UCSD-AML1 (cell line): ENCODE data around the gene KRT38.
"Not testable (repeated sequence)": the region's sequence is repeated elsewhere in the genome, so short reads cannot be mapped to it uniquely, and the experiment has no call there.

Experiments used
- DNase-seq: peaks from one replicate; lab custom pipeline; 2025; ENCODE audit not compliant: unreplicated experiment; lab: John Stamatoyannopoulos, UW

Gene KRT38

DNA sequence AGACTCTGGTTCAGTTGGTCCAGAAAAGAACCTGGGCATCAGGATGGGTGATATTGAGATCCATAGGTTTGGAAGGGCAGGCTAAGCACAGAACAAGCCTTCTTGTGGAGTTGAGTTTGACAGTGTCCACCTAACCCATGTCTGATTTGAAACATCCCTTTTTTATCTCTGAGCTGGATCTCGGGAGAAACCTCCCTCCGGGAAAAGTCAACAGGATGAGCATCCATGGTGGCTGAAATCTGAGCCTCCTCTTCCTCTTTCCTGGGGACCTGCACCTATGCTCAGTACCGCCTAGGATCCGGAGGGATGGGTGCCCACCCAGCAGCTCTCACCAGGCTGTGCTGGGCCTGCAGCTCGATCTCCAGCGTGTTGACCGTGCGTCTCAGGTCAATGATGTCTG lies 23.0 kb upstream of the KRT38 start:
- no peak for DNase-seq

DNA sequence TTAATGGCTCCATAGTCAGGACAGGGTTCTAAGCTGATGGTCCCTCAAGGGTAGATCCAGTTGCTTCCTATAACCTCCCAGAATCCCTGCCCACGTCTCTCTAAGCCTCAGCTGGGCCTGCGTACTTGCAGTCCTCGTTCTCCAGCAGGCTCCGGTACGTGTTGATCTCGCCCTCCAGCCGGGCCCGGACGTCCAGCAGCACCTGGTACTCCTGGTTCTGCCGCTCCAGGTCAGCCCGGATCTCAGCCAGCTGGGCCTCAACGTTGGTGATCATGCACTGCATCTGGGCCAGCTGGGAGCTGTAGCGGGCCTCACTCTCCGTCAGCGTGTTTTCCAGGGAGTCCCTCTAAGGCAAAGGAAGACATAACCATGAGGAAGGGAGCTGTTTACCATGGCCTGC lies 21.9 kb upstream of the KRT38 start:
- DNase-seq = no peak

DNA sequence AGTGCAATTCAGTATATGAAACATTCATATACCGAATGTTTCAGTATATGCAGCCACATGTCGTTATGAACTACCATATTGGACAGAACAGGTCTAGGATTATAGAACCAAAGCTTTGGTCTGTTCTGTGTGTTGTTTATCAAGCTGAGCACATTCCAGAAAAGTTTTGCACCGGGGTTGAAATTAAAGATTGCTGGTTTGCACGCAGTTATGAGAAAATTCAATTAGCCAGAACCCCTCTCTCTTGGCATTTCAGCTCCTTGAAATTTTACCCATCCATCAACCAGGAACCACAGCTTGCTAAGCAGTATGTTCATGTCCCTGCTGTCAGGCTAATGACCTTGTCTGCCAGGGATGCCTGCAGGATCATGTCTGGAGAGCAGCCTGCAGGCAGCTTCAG lies 16.9 kb upstream of the KRT38 start:
- DNase-seq = no peak

DNA sequence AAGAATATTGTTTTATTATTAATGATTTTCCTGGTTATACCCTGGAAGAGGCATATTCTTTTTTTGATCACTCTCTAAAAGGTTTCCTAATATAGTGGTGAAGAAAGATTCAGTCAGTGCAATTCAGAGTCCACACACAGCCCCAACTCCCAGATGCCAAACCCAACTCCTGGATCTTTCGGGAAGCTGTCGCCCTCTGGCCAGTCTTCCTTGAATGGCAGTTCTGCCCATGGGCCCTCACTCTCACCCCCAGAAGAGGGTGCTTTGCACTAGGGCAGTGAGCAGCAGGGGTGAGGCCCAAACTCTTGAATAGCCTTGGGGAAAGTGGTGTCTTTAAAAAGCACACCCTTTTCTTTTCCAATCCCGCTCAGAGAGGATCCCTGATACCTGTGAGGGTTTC lies 15.4 kb upstream of the KRT38 start:
- DNase-seq = no peak

DNA sequence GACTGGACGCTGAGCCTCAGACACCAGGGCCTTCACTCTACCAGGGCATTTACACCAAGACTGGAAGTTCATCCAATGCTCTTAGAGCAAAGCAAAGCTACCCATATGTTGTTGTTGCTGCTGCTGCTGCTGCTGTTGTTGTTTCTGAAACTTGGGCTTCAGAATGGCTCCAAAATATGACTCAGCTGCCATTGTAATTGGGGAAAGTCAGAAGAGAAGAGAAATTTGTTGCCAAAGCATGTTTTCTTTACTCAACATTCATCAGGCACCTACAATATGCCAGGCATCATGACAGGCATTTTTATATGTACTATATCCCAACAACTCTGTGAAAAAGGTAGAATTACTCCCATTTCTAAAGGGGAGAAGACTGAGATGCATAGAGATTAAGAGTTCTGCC lies 14.5 kb upstream of the KRT38 start:
- DNase-seq = no peak

DNA sequence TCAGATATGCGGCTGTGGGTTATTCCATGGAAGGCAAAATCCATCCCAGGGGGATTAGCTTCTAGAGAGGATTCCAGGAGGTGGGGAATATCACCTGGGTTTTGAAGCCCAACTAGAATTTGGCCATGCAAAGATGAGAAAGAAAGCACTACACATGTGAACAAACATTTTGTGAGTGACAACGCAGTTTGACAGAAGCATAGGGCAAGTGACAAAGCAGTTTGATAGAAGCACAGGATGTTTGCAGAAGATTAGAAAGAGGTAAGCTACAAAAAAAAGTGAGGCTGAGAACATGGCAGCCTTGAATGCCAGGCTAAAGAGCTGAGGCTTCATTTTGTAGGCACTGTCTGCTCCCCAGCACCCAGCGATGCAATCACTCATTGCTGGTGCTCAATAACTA lies 12.3 kb upstream of the KRT38 start:
- no peak for DNase-seq

DNA sequence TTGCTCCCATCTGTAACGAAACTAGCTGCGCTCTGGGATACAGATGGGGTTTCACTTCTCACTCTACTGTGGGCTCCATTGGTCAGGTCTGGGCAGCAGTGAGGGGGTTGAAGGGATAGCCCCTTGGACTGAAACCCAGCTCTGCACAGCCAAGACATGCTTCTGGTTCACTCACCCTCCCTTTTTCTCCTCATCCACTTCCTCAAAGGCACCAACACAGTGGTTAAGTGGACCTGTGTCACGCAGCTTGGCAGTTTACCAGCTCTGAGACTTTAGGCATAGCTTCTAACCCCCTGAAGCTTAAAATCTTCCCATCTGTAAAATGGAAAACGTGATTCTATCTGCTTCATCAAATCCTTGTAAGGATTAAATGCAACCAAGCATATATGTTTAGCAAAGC lies 11.5 kb upstream of the KRT38 start:
- no peak for DNase-seq

DNA sequence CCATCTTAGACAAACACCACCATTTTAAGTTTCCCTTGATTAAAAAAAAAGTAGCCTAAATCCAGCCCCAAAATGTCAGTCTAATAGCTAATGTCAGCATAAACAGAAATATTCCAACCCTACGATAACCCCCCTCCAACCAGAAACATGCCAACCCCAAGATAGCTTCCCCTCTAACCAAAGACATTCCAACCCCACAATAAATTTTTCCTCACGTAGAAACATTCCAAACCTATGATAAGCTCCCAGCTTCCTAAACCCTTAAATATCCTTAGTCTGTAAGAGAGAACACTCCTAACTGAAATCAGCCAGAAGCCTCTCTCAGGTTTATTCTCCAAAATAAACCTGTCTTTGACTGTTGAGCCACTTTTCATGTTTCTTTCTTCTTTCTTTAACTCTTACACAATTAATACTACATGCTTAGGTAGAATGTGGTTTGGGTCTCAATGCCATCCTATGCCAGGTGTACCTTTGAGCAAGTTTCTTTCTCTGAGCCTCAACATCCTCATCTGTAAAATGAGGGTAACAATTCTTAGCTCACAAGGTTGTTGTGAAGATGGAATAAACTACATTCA lies 10.5 kb upstream of the KRT38 start:
- DNase-seq = no peak

DNA sequence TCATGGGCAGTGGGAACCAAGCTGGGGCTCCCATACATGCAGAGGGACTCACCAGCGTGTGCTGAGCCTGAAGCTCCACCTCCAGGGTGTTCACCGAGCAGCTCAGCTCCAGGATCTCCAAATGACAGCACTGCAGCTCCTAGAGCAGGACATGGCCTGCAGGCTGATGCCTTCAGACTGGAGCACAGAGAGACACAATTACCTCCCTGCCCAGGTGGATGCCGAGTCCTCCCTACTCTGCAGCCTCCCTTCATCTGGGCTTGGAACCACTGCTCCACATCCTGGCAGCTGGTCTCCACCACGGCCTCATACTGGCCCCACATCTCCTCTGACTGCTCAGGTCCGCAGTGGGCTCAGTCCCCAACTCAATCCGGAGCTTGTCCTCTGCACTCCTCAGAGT lies 8.2 kb upstream of the KRT38 start:
- DNase-seq = no peak

DNA sequence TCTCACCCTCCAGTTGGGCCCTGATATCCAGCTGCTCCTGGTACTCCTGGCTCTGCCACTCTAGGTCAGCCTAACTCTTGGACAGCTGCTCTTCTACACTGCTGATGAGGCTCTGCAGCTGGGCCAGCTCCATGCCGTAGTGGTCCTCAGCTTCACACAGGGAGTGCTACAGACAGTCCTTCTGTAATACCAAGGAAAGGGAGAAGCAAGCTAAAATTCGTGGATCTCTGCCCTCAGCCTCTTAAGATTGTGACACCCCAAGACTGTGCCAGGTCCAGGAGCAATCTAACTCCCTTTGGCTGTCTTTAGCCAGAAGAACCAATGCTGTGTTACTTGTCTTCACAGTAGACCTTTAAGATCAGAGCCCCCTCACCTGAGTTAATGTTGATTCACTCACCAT lies 7.7 kb upstream of the KRT38 start:
- DNase-seq = no peak

DNA sequence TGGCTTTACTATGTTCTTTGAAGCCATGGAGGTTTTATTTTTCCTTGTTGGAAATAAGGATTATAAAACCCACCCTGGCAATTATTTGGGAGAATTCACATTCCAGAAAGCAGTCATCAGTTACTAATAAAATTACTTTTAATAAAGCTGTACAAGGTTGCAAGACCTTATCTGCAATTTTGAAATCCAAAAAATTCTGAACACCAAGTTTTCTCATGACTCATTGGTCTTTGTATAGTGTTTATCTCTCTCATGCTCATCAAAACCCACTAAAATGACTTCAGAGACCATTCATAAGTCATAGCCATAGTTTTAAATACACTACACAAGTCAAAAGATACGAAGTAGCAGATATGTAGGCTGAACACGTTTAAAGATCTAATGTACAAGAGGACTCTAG lies 6.0 kb upstream of the KRT38 start:
- DNase-seq = no peak

DNA sequence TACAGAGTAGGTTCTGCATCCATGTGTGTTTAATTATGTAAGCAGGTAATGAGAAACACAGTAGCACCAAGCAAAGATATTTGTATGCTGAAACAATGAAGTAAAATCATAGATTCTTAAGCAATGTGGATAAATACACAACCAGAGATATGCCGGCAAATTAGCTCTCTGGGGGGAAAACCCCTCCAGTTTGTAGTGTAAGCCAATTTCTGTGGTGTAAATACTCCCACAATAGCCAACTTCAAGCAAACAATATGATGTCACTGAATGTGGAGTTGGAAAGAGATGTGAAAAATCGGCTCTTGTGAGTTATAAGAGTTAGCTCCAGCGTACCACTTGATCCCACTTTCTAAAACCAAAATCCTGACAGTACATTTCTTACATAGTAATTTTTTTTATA lies 3.9 kb upstream of the KRT38 start:
- no peak for DNase-seq

DNA sequence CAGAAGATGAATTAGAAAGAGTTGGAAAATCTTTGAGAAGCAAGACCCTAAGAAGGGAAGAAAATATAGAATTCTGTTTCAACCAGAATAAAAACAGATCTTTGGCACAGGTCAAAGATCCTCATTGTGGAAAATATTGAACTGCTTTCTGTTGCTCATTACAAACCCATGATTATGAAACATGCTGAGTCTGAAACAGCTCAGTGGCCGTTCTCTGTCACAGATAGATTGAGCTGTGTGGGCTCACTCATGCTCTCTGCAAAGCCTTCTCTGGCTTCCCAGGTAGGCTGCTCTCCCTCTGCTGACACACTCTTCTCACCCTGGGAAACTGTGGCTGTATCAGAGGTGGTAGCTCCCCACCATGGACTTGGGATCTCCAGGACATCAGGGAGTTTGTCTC lies 3.4 kb upstream of the KRT38 start:
- no peak for DNase-seq

DNA sequence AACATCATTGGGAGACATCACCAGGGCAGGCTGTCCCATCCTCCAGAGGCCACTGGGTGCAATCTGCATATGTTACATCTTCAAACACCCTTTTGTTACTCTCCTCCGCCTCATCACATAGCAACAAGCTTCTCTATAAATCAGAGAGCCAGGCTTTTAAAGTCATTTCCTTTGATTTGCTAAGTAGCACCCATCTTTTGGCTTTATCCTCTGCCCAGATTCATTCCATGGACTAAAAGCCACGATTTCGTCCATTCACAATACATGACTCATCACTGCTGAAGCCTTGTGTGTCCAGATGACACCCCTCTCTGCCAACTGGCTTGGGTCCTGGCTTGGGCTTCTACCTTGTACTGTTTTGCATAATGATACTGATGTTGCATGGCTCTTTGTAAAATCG lies 2.0 kb upstream of the KRT38 start:
- no peak for DNase-seq

DNA sequence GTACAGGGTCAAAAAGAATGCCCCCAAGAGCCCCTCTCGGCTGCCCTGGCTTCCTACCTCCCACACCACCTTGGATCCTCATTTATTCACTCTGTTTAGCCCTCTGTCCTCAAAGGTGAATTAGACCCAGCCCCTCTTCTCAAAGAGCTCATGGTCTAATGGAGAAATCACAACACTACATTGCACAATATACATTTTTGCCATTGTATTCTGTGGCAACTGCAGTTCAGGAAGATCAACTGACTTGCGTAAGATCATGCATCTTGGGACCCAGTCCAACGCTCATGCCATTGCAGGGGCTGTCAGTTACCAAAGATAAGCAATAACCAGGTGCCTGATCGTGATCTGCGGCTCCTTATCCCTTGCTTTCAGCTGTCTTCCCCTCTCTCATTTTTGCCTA lies 1.4 kb downstream of the KRT38 start:
- DNase-seq = no peak

DNA sequence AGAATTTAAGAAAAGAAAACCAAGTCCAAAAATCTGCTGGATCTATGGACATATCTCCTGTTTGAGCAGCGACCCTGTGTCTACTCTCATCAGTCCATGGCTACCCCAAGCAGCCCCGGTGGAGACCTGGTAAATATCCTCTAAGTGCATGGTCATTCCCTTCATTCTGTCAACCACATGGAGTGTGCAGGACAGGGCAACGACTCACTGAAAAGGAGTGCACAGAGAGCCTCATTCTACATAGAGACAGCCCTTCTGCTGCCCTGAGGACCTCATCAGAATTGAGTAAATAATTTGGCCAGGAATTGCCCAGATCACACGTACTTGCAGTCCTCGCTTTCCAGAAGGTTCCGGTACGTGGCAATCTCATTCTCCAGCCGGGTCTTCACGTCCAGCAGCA lies 3.0 kb downstream of the KRT38 start:
- DNase-seq = no peak

DNA sequence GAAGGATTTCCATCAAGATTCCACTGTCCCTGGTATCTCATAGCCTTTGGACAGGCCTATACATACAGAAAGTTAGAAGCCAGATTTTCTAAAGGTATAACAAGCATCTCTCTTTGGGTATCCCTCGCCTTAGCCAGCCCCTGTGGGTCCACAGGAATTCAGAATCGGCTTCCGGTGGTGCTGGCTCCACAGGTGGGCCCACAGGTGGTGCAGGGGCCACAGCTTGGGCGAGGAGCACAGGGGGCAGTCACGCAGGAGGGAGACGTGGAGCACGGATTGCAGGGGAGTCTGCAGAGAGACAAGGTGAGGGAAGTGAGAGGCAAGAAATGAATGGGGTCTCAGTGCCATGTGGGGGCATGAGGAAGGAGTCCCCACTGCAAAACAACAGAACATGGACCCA lies 3.5 kb downstream of the KRT38 start:
- no peak for DNase-seq

DNA sequence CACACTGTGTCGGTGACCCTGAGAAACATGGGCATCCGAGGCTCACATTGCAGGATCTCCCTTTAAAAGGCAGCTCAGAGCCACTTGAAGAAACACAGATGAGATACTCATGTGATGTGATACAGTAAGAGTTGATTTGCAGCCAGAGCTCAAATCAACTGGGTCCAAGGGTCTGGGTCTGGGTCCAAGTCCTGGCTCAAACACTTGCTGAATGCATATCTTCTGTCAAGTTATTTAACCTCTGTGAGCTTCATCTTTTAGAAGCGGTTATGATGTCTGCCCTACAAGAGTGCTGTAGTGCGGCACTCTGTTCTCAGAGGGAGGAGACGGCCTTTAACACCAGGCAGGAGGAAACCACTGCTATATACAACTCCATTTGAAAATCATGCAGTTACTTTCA lies 6.4 kb downstream of the KRT38 start:
- no peak for DNase-seq

DNA sequence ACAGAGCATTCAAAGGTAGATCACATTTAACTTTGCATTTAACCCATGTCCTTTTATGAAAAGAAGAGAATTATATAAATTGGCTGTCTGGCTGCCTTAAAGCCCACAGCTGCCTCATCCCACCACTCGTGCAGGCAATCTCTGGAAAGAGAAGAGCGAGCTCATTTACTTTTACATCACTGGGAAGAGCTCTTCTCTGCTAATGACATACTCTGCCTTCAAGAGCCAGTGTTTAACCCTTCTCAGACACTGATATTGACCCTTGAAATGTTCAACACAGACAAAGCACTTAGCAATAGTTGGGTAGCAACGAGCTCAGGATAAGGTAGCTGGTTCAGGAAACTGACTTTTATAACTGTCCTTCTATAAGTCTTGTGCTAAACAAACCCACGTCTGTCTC lies 6.8 kb downstream of the KRT38 start:
- DNase-seq = no peak

DNA sequence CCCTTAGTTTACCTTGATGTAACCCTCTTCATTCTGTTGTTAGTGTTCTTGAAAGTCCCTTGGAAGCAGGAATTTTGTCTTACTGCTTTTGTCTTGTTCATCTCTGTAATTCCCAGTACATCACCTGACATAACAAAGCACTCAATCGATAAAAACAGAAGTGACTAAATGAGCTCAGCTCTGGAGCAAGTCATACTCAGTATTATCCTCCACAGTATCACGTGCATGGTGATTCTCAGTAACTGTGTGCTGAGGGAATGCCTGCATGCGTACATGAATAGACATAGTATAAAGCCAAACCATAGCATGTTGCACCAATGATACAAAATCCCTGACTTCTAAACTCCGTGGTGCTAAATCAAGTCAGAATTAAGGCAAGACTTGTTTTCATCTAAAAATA lies 7.2 kb downstream of the KRT38 start:
- no peak for DNase-seq

DNA sequence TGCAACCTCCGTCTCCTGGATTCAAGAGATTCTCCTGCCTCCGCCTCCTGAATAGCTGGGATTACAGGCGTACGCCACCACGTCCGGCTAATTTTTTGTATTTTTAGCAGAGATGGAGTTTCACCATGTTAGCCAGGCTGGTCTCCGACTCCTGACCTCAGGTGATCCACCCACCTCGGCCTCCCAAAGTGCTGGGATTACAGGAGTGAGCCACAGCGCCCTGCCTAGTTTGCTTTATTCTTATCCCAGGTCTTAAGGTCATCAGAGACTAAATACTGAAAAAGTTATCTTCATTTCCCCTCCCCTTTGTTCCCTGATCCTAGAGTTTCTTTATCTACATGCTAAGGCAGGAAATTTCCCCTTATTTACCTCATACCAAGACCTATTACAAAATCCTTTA lies 10.4 kb downstream of the KRT38 start:
- not testable (repeated sequence) for DNase-seq

DNA sequence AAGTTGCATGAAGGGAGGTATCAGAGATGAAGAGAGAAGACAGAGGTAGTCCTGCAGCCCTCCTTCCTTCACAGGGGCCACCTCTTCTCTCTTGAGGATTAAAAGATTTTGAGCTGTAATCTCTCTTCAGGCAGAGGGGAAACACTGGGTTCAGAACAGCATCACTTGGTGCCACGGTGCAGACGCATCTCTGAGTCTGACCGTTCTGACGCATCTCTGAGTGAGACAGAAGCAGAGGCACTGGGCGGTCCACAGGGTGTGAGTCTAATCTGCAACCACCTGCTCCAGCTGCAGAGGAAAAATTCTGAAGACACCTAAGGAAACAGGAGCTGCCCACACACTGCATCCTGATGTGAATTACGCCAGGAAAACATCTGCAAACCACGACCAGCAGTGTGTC lies 11.1 kb downstream of the KRT38 start:
- no peak for DNase-seq

DNA sequence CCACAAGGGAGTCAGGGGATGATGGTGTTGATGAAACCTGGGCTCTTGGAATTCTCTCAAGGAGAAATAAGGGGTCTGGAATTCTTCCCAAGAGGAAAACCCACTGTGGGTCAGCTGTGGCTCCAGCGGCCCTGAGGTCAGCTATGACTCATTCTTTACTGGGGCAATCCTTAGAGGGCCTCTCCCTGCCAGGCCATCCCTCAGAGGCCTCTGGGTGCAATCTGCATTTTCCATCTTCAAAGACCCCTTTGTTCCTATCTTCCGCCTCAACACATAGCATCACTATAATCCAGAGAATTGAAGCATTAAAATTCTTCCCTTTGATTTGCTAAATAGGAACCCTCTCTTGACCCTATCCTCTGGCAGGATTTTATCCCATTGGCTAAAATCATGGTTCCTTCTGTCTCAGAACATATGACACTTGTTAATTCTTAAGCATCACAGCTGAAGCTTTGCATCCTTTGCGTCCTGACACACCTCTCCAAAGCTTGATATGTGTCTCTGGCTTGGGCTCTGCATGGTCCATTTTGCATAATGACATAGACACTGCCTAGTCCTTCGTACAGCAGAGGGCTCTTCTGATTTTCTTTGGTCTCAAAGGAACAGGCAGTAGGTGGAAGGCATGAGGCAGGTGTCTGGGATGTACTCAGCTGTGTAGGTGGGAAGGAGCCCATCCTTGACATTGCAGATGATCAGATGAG lies 12.0 kb downstream of the KRT38 start:
- no peak for DNase-seq
